ENCODE results near the gene PHF12. TPM values are rescaled to one million over a fixed set of nuclear protein-coding genes. Genes with fewer than 3 reads are reported as not detected.

The PHF12 gene
- polyA plus RNA-seq, 2 of the 4 experiments (the other 2 are of a cell fraction), result 25.3 to 29.9 TPM

DNA sequence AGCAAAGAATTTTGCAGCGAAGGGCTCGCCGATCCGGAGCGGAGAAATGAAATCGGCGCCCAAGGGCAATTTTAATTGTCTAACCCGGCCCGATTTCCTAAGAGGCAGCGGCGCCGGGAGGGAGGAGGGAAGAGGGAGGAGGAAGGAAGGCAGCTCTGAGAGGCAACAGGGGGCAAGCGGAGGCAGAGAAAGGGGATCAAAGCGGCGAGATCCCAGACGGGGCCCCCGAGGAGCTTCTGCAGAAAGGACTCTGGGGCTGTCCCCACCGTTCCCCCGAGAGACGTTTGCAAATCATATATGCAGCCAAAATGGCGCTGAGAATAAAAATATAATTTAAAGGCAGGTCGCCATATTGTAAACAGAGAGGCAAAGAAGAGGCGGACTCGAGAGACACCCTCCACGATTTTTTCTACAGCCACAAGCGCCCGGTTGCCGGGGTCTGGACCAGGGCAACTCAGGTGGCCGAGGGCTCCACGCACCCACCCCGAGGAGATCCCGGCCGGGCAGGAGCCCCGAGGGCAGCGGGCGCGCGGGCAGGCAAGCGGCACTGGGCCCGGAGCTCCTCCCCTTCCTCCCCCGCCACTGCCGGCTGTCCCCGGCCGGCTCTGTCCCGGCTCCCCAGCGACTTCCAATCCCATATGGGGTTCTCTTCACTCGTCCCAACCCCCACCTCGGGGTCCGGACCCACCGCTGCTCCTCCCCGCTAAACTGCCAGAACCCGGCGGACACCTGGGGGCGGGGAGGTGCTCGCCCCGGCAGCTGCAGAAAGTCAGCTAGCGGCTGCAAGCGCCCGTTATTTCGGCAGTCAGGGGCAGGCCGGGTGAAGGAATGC, 1.9 kb downstream of the PHF12 start (continued):
- TF ChIP-seq ZC3H11A (IDR thresholded peaks at IDR 0.05), result no peak; the same call in 1 of the 2 replicates
- no peak for TF ChIP-seq FOXS1 (CRISPR knock-in tag; IDR thresholded peaks at IDR 0.05)
- TF ChIP-seq HOXB5 (CRISPR knock-in tag; IDR thresholded peaks at IDR 0.05), result no peak
- TF ChIP-seq RNF2 (IDR thresholded peaks at IDR 0.05; ENCODE audit: borderline replicate concordance, low read depth), result no peak; the same call in 1 of the 2 replicates
- no peak for TF ChIP-seq CBX8 (IDR thresholded peaks at IDR 0.05)
- TF ChIP-seq HEYL (CRISPR knock-in tag; IDR thresholded peaks at IDR 0.05), result no peak
- TF ChIP-seq PHF8 (IDR thresholded peaks at IDR 0.05; ENCODE audit: borderline replicate concordance, low read depth), result 0 out of 2 replicates have a peak, but pooled peaks have one; percentile 6

DNA sequence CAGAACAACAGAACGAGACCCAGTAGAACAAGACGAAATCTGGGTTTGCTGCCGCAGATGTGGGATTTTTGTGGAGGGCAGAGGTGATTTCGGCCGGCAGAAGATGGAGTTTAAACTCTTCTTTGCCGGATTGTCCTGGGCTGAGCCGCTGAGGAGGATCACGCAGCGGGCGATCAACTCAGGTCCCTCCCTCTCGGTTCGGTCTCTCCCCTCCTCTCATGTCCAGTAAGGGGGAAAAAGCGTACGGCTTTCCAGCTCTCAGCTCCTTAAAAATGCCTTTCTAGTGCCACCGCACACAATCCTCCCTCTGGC, 2.5 kb downstream of the PHF12 start:
- POLR2A ChIA-PET, result interaction anchor here (0.8 to 5.6 kb wide), 5 partner anchors 9 to 229 kb away, joined by 3 to 89 read pairs (median 5); partner anchors contain the start of genes NEK8, RPL23A and TLCD1

DNA sequence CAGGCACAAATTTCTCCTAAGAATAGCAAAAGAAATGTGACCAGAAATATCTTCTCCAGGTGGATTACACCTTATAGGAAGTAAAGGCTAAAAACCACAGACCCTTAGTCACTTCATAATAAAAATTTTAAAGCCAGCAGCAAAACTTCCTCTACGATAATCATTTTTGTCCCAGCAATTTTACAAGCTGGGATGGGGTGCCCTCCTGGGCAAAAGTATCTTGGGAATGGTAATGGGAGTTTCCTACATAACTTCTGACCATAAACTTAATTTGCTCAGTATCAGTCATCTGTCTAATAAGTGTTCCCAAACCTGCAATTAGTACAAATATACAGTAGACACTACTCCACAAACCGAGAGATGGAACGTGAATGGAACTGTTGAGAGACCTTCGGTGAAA, 3.0 kb downstream of the PHF12 start:
- DNase-seq (ENCODE audit: low read depth in 1 of 2, low spot score in 1 of 2), result no peak
- no peak for TF ChIP-seq ZFP36 (IDR thresholded peaks at IDR 0.05; ENCODE audit: borderline replicate concordance, partially characterized antibody)
- TF ChIP-seq RAD21 (conservative IDR thresholded peaks at IDR 0.05 in 1 of 2, IDR thresholded peaks at IDR 0.05 in 1 of 2), result no peak
- TF ChIP-seq RCOR1 (IDR thresholded peaks at IDR 0.05; ENCODE audit: low read depth, low read length), result no peak
- TF ChIP-seq SREBF2 (IDR thresholded peaks at IDR 0.05), result no peak
- TF ChIP-seq, protein P1, sequence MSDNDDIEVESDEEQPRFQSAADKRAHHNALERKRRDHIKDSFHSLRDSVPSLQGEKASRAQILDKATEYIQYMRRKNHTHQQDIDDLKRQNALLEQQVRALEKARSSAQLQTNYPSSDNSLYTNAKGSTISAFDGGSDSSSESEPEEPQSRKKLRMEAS (IDR thresholded peaks at IDR 0.05), result no peak
- TF ChIP-seq HOXB5 (CRISPR knock-in tag; IDR thresholded peaks at IDR 0.05), result no peak
- TF ChIP-seq POLR2AphosphoS2 (conservative IDR thresholded peaks at IDR 0.05; ENCODE audit: low read length), result no peak
- no peak for TF ChIP-seq ZSCAN20 (CRISPR knock-in tag; IDR thresholded peaks at IDR 0.05)
- TF ChIP-seq EHF (CRISPR knock-in tag; IDR thresholded peaks at IDR 0.05), result no peak
- TF ChIP-seq, protein P2, sequence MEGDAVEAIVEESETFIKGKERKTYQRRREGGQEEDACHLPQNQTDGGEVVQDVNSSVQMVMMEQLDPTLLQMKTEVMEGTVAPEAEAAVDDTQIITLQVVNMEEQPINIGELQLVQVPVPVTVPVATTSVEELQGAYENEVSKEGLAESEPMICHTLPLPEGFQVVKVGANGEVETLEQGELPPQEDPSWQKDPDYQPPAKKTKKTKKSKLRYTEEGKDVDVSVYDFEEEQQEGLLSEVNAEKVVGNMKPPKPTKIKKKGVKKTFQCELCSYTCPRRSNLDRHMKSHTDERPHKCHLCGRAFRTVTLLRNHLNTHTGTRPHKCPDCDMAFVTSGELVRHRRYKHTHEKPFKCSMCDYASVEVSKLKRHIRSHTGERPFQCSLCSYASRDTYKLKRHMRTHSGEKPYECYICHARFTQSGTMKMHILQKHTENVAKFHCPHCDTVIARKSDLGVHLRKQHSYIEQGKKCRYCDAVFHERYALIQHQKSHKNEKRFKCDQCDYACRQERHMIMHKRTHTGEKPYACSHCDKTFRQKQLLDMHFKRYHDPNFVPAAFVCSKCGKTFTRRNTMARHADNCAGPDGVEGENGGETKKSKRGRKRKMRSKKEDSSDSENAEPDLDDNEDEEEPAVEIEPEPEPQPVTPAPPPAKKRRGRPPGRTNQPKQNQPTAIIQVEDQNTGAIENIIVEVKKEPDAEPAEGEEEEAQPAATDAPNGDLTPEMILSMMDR (IDR thresholded peaks at IDR 0.05), result no peak
- TF ChIP-seq, protein P3, sequence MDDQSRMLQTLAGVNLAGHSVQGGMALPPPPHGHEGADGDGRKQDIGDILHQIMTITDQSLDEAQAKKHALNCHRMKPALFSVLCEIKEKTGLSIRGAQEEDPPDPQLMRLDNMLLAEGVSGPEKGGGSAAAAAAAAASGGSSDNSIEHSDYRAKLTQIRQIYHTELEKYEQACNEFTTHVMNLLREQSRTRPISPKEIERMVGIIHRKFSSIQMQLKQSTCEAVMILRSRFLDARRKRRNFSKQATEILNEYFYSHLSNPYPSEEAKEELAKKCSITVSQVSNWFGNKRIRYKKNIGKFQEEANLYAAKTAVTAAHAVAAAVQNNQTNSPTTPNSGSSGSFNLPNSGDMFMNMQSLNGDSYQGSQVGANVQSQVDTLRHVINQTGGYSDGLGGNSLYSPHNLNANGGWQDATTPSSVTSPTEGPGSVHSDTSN (IDR thresholded peaks at IDR 0.05), result no peak
- no peak for TF ChIP-seq MYC (IDR thresholded peaks at IDR 0.05; ENCODE audit: borderline replicate concordance, low read length)
- no peak for TF ChIP-seq EP300 (IDR thresholded peaks at IDR 0.05)
- peak overlapping the region; percentile 84 for H3K4me2 ChIP-seq
- peak overlapping the region; percentile 86 to 98 for H3K27ac ChIP-seq
- POLR2A ChIA-PET, result interaction anchor here (1.5 to 5.6 kb wide), 2 partner anchors 11 to 221 kb away, joined by 5 to 89 read pairs; partner anchors contain the start of genes NEK8 and TLCD1
- no peak for FAIRE-seq
- no peaks in the 10 kb centered on the region for H3K9me3 ChIP-seq
- peak overlapping the region; percentile 71 for H3K4me3 ChIP-seq
- no peak for ATAC-seq
- CTCF ChIA-PET, result interaction anchor here (1.0 to 7.7 kb wide), 12 partner anchors 13 to 221 kb away, joined by 3 to 132 read pairs (median 7); partner anchors contain the start of genes NEK8 and TLCD1
- WGBS (ENCODE audit: missing lambda C conversion rate), result 53% methylated on average over 4 of the region's 4 CpGs
- H3K4me1 ChIP-seq, result peaks cover 27% of the 10 kb centered on the region

More for the DNA sequence above, 2.5 kb downstream of the PHF12 start:
- H3K4me1 ChIP-seq, result peaks cover 29% of the 10 kb centered on the region
- CTCF ChIA-PET, result interaction anchor here (1.1 to 7.7 kb wide), 15 partner anchors 8 to 222 kb away, joined by 3 to 132 read pairs (median 7); partner anchors contain the start of genes FAM222B, NEK8 and TLCD1
- DNase-seq (ENCODE audit: low read depth in 1 of 2, low spot score in 1 of 2), result peak in 1 of 2 experiments; percentile 46
- FAIRE-seq, result no peak
- ATAC-seq, result no peak
- H3K9me3 ChIP-seq, result no peaks in the 10 kb centered on the region
- TF ChIP-seq JUNB (IDR thresholded peaks at IDR 0.05), result no peak
- no peak for TF ChIP-seq MYC (IDR thresholded peaks at IDR 0.05; ENCODE audit: borderline replicate concordance, low read length)
- no peak for TF ChIP-seq SMC3 (IDR thresholded peaks at IDR 0.05)
- no peak for TF ChIP-seq RAD21 (conservative IDR thresholded peaks at IDR 0.05 in 1 of 2, IDR thresholded peaks at IDR 0.05 in 1 of 2)
- TF ChIP-seq HEYL (CRISPR knock-in tag; IDR thresholded peaks at IDR 0.05), result no peak
- no peak for TF ChIP-seq MAZ (IDR thresholded peaks at IDR 0.05; ENCODE audit: borderline replicate concordance, low read depth, low read length)
- TF ChIP-seq CEBPB (IDR thresholded peaks at IDR 0.05), result no peak
- no peak for TF ChIP-seq CHD2 (IDR thresholded peaks at IDR 0.05; ENCODE audit: low read length, partially characterized antibody)
- peak overlapping the region; percentile 84 for H3K4me2 ChIP-seq
- WGBS (ENCODE audit: missing lambda C conversion rate), result 2% methylated on average over 15 of the region's 15 CpGs
- peak overlapping the region; percentile 86 to 98 for H3K27ac ChIP-seq
- H3K4me3 ChIP-seq, result peak overlapping the region; percentile 71

All from A549 (cell line).